HK-2 (cell line): ENCODE data around the gene PLAAT4.
A peak's percentile ranks its signal among the peaks of the same experiment; 100 is the strongest.

Experiments used
- DNase-seq: peaks from one replicate; pipeline ENCODE4 v3.0.0-alpha.2; 2018; ENCODE audit not compliant: unreplicated experiment

The PLAAT4 gene, protein sequence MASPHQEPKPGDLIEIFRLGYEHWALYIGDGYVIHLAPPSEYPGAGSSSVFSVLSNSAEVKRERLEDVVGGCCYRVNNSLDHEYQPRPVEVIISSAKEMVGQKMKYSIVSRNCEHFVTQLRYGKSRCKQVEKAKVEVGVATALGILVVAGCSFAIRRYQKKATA

DNA sequence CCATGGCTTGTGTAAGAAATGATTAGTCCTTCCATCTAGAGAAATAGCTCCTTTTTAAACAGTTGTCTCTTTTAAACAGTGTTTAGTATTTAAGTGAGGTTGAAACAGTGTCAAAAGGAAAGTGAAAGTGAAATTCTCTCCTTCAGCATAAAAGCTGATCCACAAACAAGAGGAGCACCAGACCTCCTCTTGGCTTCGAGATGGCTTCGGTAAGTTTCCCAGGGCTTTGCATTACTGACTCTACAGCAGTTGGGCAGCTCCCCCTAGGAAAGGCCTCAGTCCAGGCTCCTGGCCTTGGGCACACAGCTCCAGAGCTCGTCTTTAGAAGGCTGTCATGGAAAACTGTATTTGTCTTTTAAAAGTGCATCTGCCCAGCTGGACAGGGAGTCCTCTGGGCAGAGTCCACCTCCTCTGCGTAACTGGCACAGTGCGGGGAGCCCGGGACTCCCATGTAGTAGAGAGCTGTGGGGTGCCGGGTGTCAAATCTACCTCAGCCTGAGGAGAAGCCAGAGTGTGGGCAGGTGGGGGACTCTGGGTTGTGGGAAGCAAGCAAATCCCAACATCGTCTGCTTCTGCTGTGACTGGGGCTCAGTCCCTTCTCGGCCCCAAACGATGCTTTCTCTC lies at the start of gene PLAAT4:
Gene PLAAT4, plus strand, starts transcription at position 140 of the 624 bp plus-strand sequence. Its CDS starts 61 bp downstream, at position 201.
- DNase-seq = peak; percentile 18

DNA sequence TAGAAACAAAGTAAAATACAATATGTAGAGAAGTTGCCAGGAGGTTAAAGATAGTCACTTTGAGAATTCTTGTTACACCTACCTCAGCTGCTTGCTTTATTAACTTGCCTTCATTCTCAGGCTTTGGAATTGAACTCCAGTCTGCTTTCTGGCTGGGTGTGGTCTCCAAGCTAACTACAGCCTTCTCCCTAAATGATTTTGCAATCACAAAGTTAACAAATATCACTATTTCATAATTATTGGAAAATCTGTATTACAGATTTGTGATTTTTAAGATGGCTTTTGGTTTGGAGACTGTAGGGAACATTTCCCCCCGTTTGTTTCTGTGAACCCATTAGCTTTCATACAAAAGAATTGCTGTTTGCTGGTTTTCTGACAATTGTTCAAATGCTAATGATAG lies 47.8 kb upstream of the PLAAT4 start:
- no peak for DNase-seq

DNA sequence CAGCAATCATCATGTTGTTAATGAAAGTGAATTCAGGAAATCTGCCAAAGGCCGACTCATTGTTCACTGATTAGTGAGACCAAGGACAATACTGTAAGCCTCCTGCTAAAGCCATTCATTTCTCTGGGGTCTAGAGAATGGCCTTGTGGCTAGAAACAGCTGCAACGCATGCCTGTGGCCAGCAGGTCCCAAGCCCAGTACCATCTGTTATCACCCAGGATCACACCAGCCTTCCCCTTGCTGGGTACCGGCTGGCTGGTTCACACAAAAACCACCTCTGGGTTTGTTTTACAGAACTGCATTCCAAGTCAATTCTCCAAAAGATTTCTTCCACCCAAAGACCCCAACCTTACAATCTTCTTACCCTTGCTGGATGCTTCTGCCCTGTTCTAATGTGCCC lies 46.7 kb upstream of the PLAAT4 start:
- no peak for DNase-seq

DNA sequence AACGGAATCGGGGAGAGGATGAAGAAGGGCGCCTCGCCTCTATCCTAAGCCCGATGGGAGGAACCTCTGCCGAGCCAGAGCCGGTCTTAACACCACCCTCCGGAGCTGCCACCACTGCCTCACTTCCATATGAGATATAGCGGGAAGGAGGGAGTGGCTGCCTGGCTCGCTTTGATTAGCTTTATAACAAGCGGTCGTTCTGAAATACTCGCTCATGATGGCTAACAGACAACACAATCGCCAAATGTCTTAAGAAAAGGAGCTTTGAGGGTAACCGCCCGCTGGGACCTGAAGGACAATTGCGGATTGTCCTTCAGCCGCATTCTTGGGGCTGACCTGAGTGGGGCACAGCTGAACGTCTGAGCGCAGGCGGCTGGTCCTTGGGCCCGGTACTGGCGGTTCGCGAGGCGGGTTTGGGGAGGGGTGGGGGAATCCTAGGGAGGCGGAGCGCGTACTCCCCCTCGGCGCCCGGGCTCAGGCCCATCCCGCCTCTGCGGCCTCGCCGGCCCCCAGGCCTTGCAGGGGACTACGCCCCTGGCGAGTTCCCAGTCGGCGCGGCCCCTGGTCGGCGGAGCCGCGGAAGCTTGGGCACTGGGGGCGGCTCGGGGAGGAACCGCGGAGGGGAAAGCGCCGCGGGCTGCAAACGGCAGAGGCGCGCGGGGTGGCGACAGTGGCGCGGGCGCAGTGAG lies 45.9 kb upstream of the PLAAT4 start, which contains the start of gene PLAAT5:
Gene PLAAT5, minus strand, starts transcription at position 617 of the 689 bp plus-strand sequence. Its CDS starts 133 bp downstream, at position 484.
- no peak for DNase-seq

DNA sequence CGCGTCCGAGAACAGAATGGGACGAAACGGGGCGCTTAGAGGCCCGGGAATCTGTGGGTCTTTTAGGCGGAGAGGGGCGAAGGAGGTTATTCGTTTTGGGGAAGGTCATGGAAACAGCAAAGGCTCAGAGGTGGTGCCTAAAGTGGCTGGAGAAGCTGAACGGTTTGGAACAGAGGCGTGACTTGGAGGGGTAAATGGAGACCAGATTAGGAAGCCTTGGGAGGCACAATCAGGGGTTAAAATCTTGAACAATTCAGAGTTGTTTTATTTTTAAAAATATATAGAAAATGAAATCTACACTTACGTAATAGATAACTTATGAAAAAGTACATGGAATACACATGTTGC lies 45.4 kb upstream of the PLAAT4 start:
- DNase-seq = no peak

DNA sequence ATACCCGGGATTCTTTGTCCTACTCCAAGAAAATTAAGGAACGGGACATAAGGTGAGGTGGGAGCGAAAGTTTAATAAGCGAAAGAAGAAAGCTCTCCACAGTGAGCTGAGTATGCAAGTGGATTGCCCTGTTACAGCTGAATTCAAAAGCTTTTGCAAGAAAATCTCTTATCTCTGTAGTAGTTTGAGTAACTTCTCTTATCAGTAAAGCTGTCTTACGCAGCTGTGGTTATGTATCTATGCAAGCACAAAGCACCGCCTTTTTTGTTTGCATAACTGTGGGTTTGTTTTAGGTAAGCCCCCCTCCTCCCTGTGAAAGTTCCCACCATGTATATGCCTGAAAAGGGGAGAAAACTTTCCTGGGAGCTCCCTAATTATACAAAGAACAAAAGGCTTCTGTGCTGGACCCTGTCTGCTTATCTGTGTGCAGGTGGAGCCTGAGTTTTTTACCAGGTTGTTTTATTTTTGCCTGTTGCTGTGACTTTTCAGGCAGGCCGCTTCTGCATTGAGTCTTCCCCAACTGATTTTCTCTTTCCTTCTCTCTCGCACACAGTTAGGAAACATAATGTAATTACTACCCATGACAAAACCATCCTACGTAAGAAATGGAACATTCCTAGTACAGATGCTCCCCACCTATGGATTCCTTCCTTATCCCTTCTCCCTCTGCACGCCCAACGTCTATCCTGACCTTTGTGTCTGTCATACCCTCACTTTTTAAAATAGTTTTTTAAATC lies 44.8 kb upstream of the PLAAT4 start:
- DNase-seq = no peak

DNA sequence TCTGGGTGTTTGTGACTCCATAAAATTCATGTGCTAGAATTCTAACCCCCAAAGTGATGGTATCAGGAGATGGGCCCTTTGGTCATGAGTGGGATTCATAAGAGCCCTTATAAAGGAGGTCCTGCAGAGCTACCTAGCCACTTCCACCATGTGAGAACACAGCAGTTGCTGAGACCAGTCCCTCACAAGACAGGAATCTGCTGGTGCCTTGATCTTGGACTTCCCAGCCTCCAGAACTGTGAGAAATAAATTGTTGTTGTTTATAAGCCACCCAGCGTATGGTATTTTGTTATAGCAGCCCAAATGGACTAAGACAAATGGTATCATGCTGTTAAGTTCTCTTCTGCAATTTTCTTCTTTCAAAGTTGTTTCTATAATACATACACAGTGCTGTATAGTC lies 44.2 kb upstream of the PLAAT4 start:
- DNase-seq = no peak

DNA sequence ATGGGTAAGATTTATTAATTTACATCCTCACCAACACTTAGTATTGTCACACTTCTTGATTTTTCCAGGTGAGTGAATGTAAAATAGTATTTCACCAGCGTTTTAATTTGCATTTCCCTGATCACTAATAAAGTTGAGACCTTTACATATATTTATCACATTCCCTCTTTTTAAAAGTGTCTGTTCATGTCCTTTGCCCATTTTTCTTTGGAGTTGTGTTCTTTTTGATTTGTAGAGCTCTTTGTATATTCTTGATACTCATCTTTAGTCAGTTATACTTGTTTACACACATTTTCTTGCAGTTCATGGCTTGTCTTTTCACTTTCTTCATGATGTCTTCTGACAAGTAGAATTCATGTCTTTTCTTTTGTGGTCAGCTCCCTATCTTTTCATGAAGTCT lies 43.5 kb upstream of the PLAAT4 start:
- DNase-seq = no peak

DNA sequence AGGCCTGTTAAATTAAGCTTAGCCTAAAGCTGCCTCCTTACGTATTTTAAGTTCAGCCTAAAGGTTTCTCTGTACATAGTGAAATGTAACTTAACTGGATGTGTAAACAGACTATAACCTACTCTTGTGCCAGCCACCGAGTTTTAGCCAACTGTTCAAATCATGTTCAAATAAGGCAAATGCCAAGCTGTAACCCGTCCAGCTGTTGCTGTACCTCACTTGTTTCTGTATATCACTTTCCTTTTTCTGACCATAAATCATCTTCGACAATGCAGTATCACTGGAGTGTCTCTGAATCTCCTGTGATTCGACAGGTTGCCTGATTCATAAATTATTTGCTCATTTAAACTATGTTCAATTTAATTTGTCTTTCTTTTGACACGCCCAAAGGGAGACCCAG lies 41.6 kb upstream of the PLAAT4 start:
- DNase-seq = no peak

DNA sequence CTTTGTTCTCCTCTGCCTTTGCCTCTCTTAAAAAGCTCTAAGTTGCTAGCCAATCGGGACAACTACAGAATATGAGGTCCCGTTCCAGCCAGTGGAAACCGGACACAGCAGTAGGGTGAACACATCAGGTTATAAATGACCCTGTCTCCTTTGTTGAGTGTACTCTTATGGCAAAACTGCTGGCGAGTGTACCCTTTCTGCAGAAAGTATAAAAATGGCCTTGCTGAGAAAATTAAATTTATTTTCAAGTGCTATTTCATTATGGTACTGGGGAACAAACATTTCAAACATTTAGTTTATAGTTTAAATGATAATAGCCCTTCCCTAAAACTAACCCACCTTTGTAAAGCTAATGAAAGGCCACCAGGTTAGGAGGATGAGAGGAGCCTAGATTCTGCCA lies 36.7 kb upstream of the PLAAT4 start:
- no peak for DNase-seq

DNA sequence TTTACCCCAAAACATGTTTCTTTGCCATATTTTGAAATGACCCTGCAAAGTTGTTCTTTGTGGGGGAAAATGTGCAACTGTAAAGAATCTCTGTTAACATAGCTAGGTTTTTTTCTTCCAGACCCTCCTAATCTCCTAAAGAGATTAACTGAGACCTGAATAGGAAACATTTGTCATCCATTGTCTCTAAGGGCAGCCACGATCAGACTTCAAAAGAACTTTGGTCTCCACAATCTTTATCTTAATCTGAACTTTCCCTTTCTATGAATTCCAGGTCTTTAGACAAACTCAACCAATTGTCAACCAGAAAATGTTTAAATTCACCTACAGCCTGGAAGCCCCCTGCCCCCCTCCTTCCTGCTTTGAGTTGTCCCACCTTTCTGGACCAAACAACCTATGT lies 35.4 kb upstream of the PLAAT4 start:
- no peak for DNase-seq

DNA sequence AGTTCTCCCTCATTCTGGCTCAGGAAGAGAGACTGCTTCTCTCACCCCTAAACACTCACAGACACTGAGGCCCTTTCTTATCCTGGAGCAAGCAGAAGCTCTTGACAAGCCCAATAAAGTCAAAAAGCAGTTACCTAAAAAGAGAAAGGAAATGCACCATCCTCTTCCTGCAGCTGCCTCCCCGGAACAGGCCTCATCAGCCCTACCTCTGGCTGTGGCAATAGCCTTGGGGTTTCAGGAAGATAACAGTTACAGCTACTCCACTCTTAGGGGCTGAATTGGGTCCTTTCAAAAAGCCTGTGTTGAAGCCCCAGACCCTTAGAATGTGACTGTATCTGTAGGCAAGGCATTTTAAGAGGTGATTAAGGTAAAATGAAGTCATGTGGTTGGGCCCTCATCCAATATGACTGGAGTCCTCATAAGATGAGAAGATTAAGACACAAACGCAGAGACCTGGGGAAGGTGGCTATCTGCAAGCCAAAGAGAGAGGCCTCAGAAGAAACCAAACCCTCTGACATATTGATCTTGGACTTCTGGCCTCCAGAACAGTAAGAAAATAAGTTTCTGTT lies 34.3 kb upstream of the PLAAT4 start:
- no peak for DNase-seq

DNA sequence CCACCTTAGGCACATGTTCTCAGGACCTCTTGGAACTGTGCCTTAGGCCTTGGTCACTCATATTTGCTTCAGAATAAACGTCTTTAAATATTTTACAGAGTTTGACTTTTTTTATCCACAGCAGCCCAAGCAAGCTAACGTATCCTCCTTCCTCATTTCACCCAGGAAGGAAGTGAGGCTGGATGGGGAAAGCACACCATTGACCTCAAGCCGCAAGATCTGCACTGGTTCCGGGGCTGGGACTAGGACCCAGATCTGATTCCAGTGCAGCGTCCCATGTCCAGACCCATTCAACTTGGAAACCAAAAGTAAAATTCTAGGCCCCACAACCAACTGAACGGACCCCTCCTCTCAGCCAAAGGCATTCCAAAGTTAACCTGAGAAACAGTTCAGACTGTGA lies 33.1 kb upstream of the PLAAT4 start:
- no peak for DNase-seq

DNA sequence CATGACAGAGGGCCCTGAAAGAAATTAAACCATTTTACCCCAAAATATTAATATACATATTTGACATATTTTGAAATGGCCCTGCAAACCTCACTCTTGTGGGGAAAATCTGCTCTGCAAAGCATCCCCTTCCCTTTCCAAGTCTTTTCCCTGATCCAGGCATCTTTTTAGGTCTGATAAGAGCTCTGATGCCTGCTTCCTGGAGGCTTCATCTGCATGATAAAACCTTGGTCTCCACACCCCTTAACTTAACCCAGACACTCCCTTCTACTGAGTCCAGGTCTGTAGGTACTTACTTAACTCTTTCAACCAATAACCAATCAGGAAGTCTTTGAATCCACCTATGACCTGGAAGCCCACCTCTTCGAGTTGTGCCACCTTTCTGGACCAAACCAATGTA lies 32.6 kb upstream of the PLAAT4 start:
- no peak for DNase-seq

DNA sequence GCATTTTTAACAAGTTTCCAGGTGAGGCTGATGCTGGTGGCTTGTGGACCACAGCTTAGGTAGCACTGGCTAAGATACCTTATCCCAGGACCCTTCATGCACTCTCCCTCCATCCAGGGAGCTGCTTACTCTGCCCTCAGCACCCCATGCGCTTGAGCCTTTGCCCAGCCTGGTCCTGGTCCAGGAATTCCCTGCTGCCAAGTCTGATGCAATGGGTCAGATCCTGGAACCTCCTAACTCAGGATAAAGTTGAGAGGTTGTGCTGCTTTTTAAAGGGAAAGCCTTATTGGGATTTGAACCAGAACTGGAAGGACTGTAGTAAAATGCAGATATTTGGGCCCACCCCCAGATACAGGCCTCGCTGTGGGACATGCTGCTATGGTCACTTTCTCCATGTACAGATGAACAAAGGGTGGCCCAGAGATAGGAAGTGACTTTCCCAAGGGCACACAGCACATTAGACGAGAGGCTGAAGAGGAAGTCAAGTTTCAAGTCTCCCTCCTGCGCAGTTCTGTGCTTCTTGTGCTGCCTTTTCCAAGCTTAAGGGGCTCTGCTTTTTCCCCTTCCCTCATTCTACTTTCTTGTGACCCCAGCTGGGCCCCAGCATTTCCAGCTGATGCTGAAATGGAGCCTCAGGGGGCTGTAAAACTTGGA lies 31.5 kb upstream of the PLAAT4 start:
- DNase-seq = no peak

DNA sequence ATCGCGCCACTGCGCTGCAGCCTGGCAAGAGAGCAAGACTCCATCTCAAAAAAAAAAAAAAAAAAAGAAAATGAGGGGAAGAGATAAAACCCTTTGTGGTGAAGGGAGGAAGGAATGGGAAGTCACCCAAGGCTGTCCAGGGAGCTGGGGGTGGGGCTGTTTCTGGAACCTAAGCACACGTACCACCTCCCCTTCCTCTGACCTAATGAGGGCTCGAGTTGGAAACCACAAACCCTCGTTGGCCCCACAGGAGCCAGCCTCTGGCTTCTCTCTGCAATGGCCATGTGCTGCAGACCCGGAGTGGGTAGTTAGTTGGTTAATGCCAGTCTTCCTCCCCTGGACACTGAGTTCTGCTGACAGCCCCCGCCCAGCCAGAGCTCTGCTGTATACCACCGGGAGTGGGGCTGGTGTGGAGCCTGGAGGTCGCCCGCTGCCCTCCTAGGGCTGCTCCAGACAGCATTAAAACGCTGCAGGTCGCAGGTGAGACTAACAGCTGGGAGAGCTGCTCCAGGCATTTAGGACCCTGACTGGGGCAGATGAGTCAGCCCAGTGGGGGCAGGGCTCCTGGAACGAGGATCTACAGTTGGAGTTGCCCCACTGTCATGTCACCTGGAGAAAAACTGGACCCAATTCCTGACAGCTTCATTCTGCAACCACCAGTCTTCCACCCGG lies 30.6 kb upstream of the PLAAT4 start, which contains the start of gene LGALS12:
Gene LGALS12, plus strand, starts transcription at position 228 of the 672 bp plus-strand sequence. Its CDS starts 375 bp downstream, at position 603.
- DNase-seq = peak; percentile 4

DNA sequence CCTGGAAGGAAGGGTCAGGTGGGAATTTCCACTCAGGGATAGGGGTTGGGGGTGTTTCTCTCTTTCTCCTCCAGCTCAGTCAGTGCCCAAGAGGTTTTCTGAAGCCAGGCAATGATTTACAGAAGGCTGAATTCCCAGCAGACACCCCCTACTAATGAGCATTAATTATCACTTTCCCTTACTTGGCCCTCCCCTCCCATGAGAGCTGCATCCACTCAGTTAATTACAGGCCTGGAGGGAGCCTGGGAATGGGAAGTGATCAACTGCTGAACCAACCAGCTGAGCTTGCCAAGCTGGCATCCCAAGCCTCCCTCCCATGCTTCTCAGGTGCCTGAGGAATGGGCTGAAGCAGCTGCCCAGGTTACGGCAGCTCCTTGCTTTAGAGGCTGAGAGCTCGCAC lies 29.7 kb upstream of the PLAAT4 start:
- no peak for DNase-seq

DNA sequence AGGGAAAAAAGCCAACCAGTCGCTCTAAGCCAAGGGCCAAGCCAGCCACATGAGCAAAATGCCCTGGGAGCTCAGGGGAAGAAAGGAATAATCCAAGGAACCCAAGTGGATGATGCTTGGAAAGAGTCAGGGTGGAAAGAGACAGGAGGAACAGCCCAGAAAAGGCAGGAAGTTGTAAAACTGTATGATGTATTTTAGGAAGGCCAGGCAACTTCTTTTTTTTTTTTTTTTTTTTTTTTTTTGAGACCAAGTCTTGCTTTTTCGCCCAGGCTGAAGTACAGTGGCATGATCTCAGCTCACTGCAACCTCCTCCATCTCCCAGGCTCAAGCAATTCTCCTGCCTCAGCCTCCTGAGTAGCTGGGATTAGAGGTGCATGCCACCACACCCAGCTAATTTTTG lies 29.1 kb upstream of the PLAAT4 start:
- no peak for DNase-seq

DNA sequence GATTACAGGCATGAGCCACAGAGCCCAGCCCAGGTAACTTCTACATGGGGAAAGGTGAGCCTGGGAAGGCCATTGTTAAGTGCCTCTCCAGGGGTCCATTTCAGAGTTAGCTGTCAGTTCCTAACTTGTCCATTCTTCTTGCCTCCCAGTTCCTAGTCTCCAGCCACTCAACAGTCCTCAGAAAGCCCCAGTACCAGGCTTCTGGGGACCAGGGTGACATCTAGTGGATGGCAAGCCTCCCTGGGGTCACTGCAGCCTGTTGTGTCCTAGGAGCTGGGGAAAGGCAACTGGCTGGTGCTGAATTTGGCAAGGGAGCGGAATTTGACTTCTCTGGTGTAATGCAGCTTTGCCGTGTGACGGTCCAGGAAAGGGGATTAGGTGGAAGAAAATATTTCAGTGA lies 28.6 kb upstream of the PLAAT4 start:
- DNase-seq = peak; percentile 16

DNA sequence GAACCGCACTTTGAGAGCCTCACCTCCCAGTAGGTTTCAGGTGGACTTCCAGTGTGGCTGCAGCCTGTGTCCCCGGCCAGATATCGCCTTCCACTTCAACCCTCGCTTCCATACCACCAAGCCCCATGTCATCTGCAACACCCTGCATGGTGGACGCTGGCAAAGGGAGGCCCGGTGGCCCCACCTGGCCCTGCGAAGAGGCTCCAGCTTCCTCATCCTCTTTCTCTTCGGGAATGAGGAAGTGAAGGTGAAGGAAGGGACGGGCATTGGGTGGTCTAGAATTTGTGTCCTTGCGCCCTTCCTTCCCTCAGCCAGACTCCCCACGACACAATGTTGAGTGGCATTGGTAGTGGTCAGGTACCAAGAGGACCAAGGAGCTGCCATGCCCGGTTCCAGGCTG lies 27.9 kb upstream of the PLAAT4 start:
- DNase-seq = no peak

DNA sequence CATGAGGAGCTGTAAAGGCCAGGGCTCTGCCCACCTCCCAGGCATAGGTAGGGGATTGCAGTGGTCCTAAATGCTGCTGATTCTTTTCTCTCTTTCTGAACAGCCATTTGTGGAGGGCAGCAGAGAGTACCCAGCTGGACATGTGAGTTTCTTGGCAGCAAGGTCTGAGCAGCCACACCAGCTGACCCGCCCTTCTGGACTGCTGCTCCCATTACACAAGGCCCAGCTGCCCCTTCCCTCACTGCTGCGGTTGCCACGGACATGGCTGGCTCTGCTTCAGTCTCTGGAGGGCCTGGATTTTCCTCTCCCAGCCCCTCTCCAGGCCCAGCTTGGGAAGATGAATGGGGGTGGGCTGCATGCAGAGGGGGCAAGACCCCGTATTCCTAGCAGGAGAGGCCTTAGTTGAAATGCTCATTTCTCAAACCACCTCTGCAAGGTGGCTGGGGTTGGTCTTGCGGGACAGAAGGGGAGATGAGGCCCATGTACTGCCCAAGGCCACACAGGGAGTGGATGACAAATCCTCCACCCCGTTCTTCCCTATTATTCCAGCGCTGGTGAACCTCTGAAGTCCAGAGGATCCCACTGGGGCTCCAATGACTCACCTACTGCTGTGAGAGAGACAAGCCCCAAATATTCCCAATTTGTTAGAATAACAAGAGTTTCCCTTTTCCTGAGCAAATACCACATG lies 26.1 kb upstream of the PLAAT4 start:
- DNase-seq = no peak
